ENCODE measurements around the gene EXOC3L1.

GRCh38 chr16:67187175-67187890 lies 2.6 kb downstream of the EXOC3L1 start:
- TF ChIP-seq CTCF (IDR thresholded peaks at IDR 0.05) (no peak), POLR2A (IDR thresholded peaks at IDR 0.05) (no peak)
